AG04450 (cell line): ENCODE data around the gene EIF2B2. TPM values are rescaled to one million over a fixed set of nuclear protein-coding genes. Genes with fewer than 3 reads are reported as not detected.

ENCODE experiments used
- CTCF ChIA-PET: fragments of 300-600, 350-600 bp; formaldehyde crosslinking; extraction: SDS; loops from one replicate; lab custom pipeline; 2022; ENCODE audit warnings: antibody characterized with exemption, inconsistent platforms; lab: Charles Lee
- POLR2A ChIA-PET: fragments of 350-600 bp; formaldehyde crosslinking; extraction: SDS; loops from one replicate; lab custom pipeline; 2021; ENCODE audit warnings: antibody characterized with exemption, inconsistent platforms; lab: Yijun Ruan, JAX
- DNase-seq: peaks from one replicate; pipeline ENCODE4 v3.0.0-alpha.2; 2011; ENCODE audit warnings: low read depth, low spot score
- H3K27ac ChIP-seq: one replicate; pipeline ENCODE4 v1.5.1; 2012; ENCODE audit warnings: low read depth, low read length, control low read depth
- H3K27me3 ChIP-seq: one replicate; pipeline ENCODE4 v1.6.0; 2012; ENCODE audit warnings: low read length; ENCODE audit not compliant: control insufficient read depth, insufficient read depth
- H3K4me3 ChIP-seq: 2 replicates; pipeline ENCODE4 v1.5.1; 2011; ENCODE audit warnings: mild to moderate bottlenecking, low read depth, low read length, control low read depth
- H3K9me3 ChIP-seq: 2 replicates; pipeline ENCODE4 v1.5.1; 2012; ENCODE audit warnings: low read length; ENCODE audit not compliant: control insufficient read depth, insufficient read depth
- CTCF ChIP-seq: IDR thresholded peaks from 2 replicates; pipeline ENCODE4 v1.5.1; 2011; ENCODE audit warnings: low read depth, low read length, control low read depth, inconsistent platforms
- polyA plus RNA-seq: library from polyadenylated mRNA; depleted of rRNA; stranded (reverse); fragments of >200 nt; gene quantifications from 2 replicates; pipeline ENCODE4 v1.2.3, GENCODE V29; 2011

Gene EIF2B2
- polyA plus RNA-seq, 1 experiment, result 82.5 TPM

DNA sequence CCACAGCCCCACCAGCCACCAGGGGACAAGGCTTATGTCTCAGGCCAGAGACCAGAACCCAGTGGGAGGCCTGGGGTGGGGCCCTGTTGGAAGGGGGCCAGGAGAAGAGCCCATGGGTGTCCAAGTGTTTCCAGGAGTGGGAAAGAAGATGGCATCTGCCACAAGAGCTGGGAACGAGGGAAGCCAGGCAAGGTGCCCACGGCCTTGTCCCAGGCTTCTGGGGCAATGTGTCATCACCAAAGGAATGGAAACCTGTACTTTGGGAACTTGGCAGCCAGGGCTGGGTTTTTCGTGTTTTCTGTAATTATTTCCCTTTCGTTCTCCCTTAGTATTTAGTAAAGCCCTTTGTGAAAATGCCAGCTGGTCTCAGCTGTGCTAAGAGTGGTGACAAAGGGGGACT, 42.0 kb upstream of the EIF2B2 start:
- no peak for TF ChIP-seq CTCF
- DNase-seq, result no peak
- H3K4me3 ChIP-seq, result no peak overlapping the region
- ChIA-PET POLR2A (no interaction called here), CTCF (interaction anchor here (0.7 to 1.9 kb wide), 2 partner anchors 107 to 128 kb away, joined by 3 to 4 read pairs; no protein-coding TSS in a partner anchor)
- H3K27ac ChIP-seq, result no peak overlapping the region
- no peaks in the 10 kb centered on the region; the same call in 1 of the 2 replicates for H3K9me3 ChIP-seq
- peaks cover 25% of the 10 kb centered on the region for H3K27me3 ChIP-seq

DNA sequence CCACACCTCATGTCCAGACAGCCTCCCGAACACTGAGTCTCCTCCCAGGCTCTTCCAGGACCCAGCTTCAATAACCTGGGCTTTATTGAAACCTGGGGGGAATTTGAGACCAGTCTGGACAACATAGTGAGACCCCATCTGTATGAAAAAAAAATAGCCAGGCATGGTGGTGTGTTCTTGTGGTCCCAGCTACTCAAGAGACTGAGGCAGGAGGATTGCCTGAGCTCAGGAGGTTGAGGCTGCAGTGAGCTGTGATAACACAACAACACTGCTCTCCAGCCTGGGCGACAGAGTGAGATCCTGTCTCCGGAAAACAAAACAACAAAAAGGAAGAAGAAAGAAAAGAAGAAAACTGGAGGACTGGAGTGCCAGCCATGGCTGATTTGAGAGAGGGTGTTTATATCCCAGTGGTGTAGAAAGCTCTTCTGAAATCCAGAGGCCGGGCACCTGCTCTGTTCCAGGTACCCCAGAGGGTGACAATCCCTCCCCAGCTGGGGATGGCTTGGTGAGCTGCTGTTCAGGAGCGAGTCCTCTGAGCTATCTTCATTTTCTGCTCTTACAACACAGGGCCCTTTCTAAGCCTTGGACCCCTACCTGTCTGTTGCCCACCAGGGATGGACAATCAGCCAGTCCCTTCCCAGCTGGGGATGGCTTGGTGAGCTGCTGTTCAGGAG, 41.3 kb upstream of the EIF2B2 start:
- Histone ChIP-seq H3K27me3 (peaks cover 22% of the 10 kb centered on the region), H3K9me3 (no peaks in the 10 kb centered on the region; the same call in 1 of the 2 replicates), H3K4me3 (no peak overlapping the region), H3K27ac (no peak overlapping the region)
- TF ChIP-seq CTCF, result no peak
- POLR2A ChIA-PET, result no interaction called here
- DNase-seq, result no peak
- CTCF ChIA-PET, result interaction anchor here (0.7 to 1.9 kb wide), 3 partner anchors 16 to 127 kb away, joined by 3 to 4 read pairs (median 3); no protein-coding TSS in a partner anchor

- no peaks in the 10 kb centered on the region for H3K9me3 ChIP-seq
- CTCF ChIA-PET, result interaction anchor here (0.6 to 1.9 kb wide), 3 partner anchors 17 to 126 kb away, joined by 3 to 4 read pairs (median 3); no protein-coding TSS in a partner anchor
- TF ChIP-seq CTCF, result no peak
- H3K4me3 ChIP-seq, result no peak overlapping the region
- DNase-seq, result no peak
- POLR2A ChIA-PET, result no interaction called here
- no peak overlapping the region for H3K27ac ChIP-seq
- peaks cover 19% of the 10 kb centered on the region for H3K27me3 ChIP-seq
Observed at GRCh38 chr14:74962046-74962445, 40.7 kb upstream of the EIF2B2 start.

DNA sequence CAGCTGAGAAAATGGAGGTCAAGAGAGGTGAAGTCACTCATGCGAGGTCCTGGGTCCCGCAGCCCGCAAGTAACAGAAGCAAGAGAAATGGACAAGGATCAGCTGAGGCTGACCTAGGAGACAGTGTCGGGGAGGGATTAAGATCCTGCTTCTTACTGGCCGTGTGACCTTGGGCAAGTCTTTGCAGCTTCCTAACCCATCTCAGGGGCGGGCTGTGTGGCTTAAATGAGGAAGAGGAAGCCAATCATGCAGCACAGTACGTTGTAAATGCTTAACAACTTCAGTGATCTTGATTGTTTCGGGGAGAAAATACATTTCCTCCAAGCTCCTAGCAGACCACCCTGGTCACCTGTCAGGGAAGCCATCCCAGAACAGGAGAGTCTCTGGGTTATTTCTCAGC, 40.2 kb upstream of the EIF2B2 start:
- POLR2A ChIA-PET, result no interaction called here

More for the DNA sequence above, 40.2 kb upstream of the EIF2B2 start:
- DNase-seq, result no peak
- H3K4me3 ChIP-seq, result no peak overlapping the region
- no peak overlapping the region for H3K27ac ChIP-seq
- H3K9me3 ChIP-seq, result no peaks in the 10 kb centered on the region
- CTCF ChIA-PET, result interaction anchor here (0.6 to 1.9 kb wide), 3 partner anchors 17 to 126 kb away, joined by 3 to 4 read pairs (median 3); no protein-coding TSS in a partner anchor
- TF ChIP-seq CTCF, result no peak
- peaks cover 18% of the 10 kb centered on the region for H3K27me3 ChIP-seq
